ENCODE measurements around the gene TAS1R3.

The TAS1R3 gene

GRCh38 chr1:1312450-1313314 is 18.4 kb upstream of the TAS1R3 start:
- H3K9me2 ChIP-seq (replicated peaks; ENCODE audit: insufficient read depth, low read length) = no peaks in the 10 kb centered on the region
- no peaks in the 10 kb centered on the region for H3K9me3 ChIP-seq (ENCODE audit: insufficient read depth, low read length)
- no peak overlapping the region for H3K4me3 ChIP-seq (ENCODE audit: insufficient read depth, low read length, poor library complexity, severe bottlenecking)
- H3K27me3 ChIP-seq (ENCODE audit: low read length) = no peaks in the 10 kb centered on the region
- H3K9ac ChIP-seq (ENCODE audit: low read length) = no peak overlapping the region
- no peak for TF ChIP-seq EZH2phosphoT487 (conservative IDR thresholded peaks at IDR 0.05; ENCODE audit: low read length)
- TF ChIP-seq, protein P1, sequence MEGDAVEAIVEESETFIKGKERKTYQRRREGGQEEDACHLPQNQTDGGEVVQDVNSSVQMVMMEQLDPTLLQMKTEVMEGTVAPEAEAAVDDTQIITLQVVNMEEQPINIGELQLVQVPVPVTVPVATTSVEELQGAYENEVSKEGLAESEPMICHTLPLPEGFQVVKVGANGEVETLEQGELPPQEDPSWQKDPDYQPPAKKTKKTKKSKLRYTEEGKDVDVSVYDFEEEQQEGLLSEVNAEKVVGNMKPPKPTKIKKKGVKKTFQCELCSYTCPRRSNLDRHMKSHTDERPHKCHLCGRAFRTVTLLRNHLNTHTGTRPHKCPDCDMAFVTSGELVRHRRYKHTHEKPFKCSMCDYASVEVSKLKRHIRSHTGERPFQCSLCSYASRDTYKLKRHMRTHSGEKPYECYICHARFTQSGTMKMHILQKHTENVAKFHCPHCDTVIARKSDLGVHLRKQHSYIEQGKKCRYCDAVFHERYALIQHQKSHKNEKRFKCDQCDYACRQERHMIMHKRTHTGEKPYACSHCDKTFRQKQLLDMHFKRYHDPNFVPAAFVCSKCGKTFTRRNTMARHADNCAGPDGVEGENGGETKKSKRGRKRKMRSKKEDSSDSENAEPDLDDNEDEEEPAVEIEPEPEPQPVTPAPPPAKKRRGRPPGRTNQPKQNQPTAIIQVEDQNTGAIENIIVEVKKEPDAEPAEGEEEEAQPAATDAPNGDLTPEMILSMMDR (IDR thresholded peaks at IDR 0.05; ENCODE audit: insufficient read depth, low read length, poor library complexity, severe bottlenecking) = no peak
- H3F3A ChIP-seq (ENCODE audit: insufficient read depth) = peaks cover 14% of the 10 kb centered on the region; the same call in 1 of the 2 replicates
- H2AFZ ChIP-seq (ENCODE audit: low read depth, low read length, severe bottlenecking) = no peak overlapping the region
- H3K4me2 ChIP-seq (ENCODE audit: low read depth, low read length, poor library complexity, severe bottlenecking) = no peak overlapping the region
- H3K79me2 ChIP-seq (ENCODE audit: insufficient read depth, low read length) = peaks cover 11% of the 10 kb centered on the region
- H3K27ac ChIP-seq (ENCODE audit: low read depth, low read length) = no peak overlapping the region
- no peaks in the 10 kb centered on the region for H4K20me1 ChIP-seq (ENCODE audit: low read depth, low read length)
- H3K36me3 ChIP-seq (ENCODE audit: low read length) = no peaks in the 10 kb centered on the region

DNA sequence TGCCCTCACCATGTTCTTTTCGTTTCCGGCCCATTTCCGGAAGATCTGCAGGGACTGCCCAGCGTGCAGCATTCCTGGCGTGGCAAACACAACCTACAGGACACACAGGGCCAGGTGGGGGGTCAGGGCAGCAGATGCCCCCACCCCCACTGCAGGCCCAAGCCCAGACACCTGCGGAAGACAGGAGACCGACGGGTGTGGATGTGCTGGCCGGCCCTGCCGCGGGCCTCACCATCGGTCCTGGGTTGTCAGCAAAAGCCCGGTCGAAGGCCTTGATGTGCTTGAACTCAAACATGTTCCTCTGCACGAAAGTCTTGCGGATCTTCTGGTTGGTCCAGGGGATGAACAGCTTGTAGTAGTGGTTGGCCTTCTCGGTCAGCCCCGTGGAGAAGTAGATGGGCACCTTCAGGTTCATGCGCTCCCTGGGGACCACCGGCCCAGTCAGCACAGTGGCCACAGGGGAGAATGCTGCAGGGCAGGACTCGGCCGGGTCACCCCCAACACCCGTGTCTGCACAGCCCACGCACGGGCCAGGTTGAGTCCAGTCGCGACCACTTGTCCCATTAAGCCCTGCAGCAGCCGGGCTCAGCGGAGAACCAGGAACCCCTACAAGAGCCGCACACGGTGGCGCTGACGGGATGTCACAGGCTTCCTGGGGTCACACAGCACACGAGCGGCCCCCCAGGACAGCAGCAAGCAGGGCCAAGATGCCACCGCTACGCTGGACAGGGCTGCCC is 17.4 kb upstream of the TAS1R3 start:
- no peak for TF ChIP-seq EZH2phosphoT487 (conservative IDR thresholded peaks at IDR 0.05; ENCODE audit: low read length)
- TF ChIP-seq, protein P1 (IDR thresholded peaks at IDR 0.05; ENCODE audit: insufficient read depth, low read length, poor library complexity, severe bottlenecking) = no peak

DNA sequence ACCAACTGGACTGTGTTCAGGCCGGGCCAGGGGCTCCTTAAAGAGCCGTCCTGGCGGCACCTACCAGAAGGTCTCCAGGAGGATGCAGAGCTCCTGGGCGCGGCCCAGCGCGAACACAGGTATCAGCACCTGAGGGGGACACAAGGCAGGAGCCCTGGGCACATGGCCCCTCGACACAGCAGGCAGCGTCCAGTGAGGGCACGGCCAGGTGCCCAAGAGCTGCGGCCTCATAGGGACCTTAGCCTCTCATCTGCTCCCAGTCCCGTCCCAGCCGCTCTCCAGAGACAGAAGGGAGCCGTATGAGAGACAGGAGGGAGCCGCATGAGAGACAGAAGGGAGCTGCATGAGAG is 16.9 kb upstream of the TAS1R3 start:
- H3K4me3 ChIP-seq (ENCODE audit: insufficient read depth, low read length, poor library complexity, severe bottlenecking) = no peak overlapping the region
- H3F3A ChIP-seq (ENCODE audit: insufficient read depth) = peaks cover 22% of the 10 kb centered on the region
- no peak overlapping the region for H3K9ac ChIP-seq (ENCODE audit: low read length)
- no peak overlapping the region for H2AFZ ChIP-seq (ENCODE audit: low read depth, low read length, severe bottlenecking)
- H3K79me2 ChIP-seq (ENCODE audit: insufficient read depth, low read length) = peaks cover 5% of the 10 kb centered on the region
- no peaks in the 10 kb centered on the region for H3K9me2 ChIP-seq (replicated peaks; ENCODE audit: insufficient read depth, low read length)
- no peaks in the 10 kb centered on the region for H3K9me3 ChIP-seq (ENCODE audit: insufficient read depth, low read length)
- H4K20me1 ChIP-seq (ENCODE audit: low read depth, low read length) = no peaks in the 10 kb centered on the region
- no peak overlapping the region for H3K4me2 ChIP-seq (ENCODE audit: low read depth, low read length, poor library complexity, severe bottlenecking)
- no peak overlapping the region for H3K27ac ChIP-seq (ENCODE audit: low read depth, low read length)
- H3K36me3 ChIP-seq (ENCODE audit: low read length) = no peaks in the 10 kb centered on the region
- TF ChIP-seq, protein P1 (IDR thresholded peaks at IDR 0.05; ENCODE audit: insufficient read depth, low read length, poor library complexity, severe bottlenecking) = no peak
- no peak for TF ChIP-seq EZH2phosphoT487 (conservative IDR thresholded peaks at IDR 0.05; ENCODE audit: low read length)
- no peaks in the 10 kb centered on the region for H3K27me3 ChIP-seq (ENCODE audit: low read length)

More for the DNA sequence above, 17.4 kb upstream of the TAS1R3 start:
- H3F3A ChIP-seq (ENCODE audit: insufficient read depth) = peaks cover 22% of the 10 kb centered on the region
- H3K9me3 ChIP-seq (ENCODE audit: insufficient read depth, low read length) = no peaks in the 10 kb centered on the region
- H4K20me1 ChIP-seq (ENCODE audit: low read depth, low read length) = no peaks in the 10 kb centered on the region
- H3K79me2 ChIP-seq (ENCODE audit: insufficient read depth, low read length) = peaks cover 10% of the 10 kb centered on the region
- H3K4me3 ChIP-seq (ENCODE audit: insufficient read depth, low read length, poor library complexity, severe bottlenecking) = no peak overlapping the region
- H2AFZ ChIP-seq (ENCODE audit: low read depth, low read length, severe bottlenecking) = no peak overlapping the region
- no peak overlapping the region for H3K27ac ChIP-seq (ENCODE audit: low read depth, low read length)
- no peaks in the 10 kb centered on the region for H3K9me2 ChIP-seq (replicated peaks; ENCODE audit: insufficient read depth, low read length)
- H3K9ac ChIP-seq (ENCODE audit: low read length) = no peak overlapping the region
- H3K4me2 ChIP-seq (ENCODE audit: low read depth, low read length, poor library complexity, severe bottlenecking) = no peak overlapping the region
- H3K27me3 ChIP-seq (ENCODE audit: low read length) = no peaks in the 10 kb centered on the region
- no peaks in the 10 kb centered on the region for H3K36me3 ChIP-seq (ENCODE audit: low read length)

Measured in SU-DHL-6 (cell line).